Activated T-helper 2 cell treated with anti-CD3 and anti-CD28 coated beads, Interferon-gamma antibody, Interleukin-2, Interleukin-4, amounts not matched to agents 10 μg/mL and 5 μg/mL and 100 μg/mL, durations not matched to agents 14 hours and 24 hours and 36 hours (primary cell): ENCODE results near the gene TMEM50A. TPM values are rescaled to one million over a fixed set of nuclear protein-coding genes. Genes with fewer than 3 reads are reported as not detected.
"Not testable (repeated sequence)": the region's sequence is repeated elsewhere in the genome, so short reads cannot be mapped to it uniquely, and the experiment has no call there.

ENCODE experiments used
- DNase-seq: peaks from one replicate; pipeline ENCODE4 v3.0.0; 2021; ENCODE audit warnings: low spot score
- H3K27ac Mint-ChIP-seq: one replicate; pipeline ENCODE4 v1.8.0; 2021; ENCODE audit warnings: mixed read lengths
- H3K27me3 Mint-ChIP-seq: one replicate; pipeline ENCODE4 v1.8.0; 2021; ENCODE audit warnings: low read depth, mixed read lengths
- H3K36me3 Mint-ChIP-seq: one replicate; pipeline ENCODE4 v1.8.0; 2021; ENCODE audit warnings: low read depth, mixed read lengths
- H3K4me1 Mint-ChIP-seq: one replicate; pipeline ENCODE4 v1.8.0; 2021; ENCODE audit warnings: low read depth, mixed read lengths
- H3K4me3 Mint-ChIP-seq: one replicate; pipeline ENCODE4 v1.8.0; 2021; ENCODE audit warnings: low read depth, mild to moderate bottlenecking, moderate library complexity, mixed read lengths
- H3K9me3 Mint-ChIP-seq: one replicate; pipeline ENCODE4 v1.8.0; 2021; ENCODE audit warnings: mixed read lengths
- intact Hi-C: fragments of 100-400 bp; cut with micrococcal nuclease; formaldehyde crosslinking; loops from one replicate; pipeline ENCODE4 v1.15.1; 2023
- total RNA-seq: library from RNA; stranded (reverse); gene quantifications from 2 replicates; pipeline ENCODE4 v1.2.3, GENCODE V29; 2022

TMEM50A gene
- total RNA-seq, 1 donor from 2014 or later = 116 TPM

GRCh38 chr1:25371757-25372156, 33.6 kb downstream of the TMEM50A start:
- H3K36me3 Mint-ChIP-seq, H3K27me3 Mint-ChIP-seq, H3K4me3 Mint-ChIP-seq, intact Hi-C loops, H3K27ac Mint-ChIP-seq, DNase-seq, H3K4me1 Mint-ChIP-seq, H3K9me3 Mint-ChIP-seq: not testable (repeated sequence)

DNA sequence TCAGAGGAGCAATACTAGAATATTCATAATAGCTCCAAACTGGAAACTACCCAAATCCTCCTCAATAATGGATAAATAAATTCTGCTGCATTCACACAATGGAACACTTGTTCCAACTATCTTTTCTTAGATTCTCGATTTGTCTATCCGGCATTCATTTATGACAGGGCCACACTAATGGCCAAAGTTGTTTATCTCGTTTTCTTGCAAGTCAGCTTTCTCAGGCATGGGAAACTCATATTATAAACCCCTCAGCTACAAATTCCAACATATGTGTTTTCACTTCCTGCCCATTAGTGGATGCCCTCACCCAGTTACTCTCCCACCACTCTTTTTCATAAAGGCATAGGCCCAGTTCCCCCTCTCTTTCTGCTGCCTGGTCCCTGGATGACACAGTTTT, 40.2 kb downstream of the TMEM50A start:
- intact Hi-C loops, H3K36me3 Mint-ChIP-seq, H3K9me3 Mint-ChIP-seq, H3K27ac Mint-ChIP-seq, H3K4me1 Mint-ChIP-seq, DNase-seq, H3K4me3 Mint-ChIP-seq: not testable (repeated sequence)
- H3K27me3 Mint-ChIP-seq = peaks cover 14% of the 10 kb centered on the region

DNA sequence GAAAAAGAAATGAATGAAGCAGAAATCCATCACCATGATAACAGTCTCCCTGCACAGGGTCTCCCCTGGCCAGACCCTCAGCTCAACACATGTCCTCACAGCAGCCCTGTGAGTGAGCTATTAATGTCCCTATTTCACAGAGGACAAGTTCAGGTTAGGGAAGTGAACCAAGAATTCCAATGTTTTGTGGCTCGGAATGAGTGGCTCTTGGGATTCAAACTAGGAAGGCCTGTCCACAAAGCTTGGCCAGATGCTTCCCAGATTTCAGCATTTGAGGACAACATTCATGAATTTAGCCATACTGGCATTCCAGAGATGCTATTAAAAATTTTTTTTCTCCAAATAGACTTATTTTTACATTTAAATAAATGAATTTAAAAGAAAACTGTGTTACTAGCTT, 44.4 kb downstream of the TMEM50A start:
- H3K27me3 Mint-ChIP-seq = peaks cover 19% of the 10 kb centered on the region
- H3K4me1 Mint-ChIP-seq, H3K4me3 Mint-ChIP-seq, DNase-seq, H3K36me3 Mint-ChIP-seq, intact Hi-C loops, H3K9me3 Mint-ChIP-seq, H3K27ac Mint-ChIP-seq: not testable (repeated sequence)

DNA sequence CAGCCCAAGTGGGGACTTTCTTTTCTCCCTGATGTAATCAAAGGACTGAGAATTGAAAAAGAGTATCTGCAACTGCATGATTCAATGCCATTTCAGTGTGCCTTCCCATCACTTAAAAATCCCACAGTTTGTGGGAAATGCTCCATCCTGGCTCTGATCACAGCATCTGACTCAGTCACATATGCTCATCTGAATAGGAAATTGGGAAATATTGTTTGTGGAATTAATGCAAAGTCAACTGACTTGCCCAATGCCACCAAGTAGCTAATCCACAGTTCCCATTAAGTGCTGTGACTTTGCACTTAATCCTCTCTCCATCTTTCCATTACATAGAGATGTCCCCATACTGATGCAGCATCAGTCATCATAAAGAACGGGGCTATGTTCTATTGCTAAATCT, 45.0 kb downstream of the TMEM50A start:
- intact Hi-C loops, DNase-seq, H3K36me3 Mint-ChIP-seq, H3K4me3 Mint-ChIP-seq, H3K4me1 Mint-ChIP-seq, H3K9me3 Mint-ChIP-seq, H3K27ac Mint-ChIP-seq: not testable (repeated sequence)
- peaks cover 19% of the 10 kb centered on the region for H3K27me3 Mint-ChIP-seq

DNA sequence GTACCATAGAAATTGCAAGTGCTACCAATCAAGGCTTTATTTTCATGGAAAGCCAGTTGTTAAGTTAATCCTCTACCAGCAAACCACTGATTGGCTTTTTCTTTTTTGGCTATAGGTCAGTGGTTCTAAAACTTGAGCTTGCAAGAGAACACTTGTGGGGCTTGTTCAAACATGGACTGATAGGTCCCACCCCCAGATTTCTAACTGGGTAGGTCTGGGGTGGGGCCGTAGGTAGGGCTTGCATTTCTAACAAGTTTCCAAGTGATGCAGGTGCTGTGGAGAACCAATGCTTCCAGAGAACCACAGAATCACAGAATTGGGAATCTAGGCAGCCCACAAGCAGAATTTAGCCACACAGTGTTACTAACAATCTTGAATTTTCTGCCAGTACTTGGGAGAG, 45.7 kb downstream of the TMEM50A start:
- not testable (repeated sequence) for H3K4me1 Mint-ChIP-seq

GRCh38 chr1:25387096-25387495, 49.0 kb downstream of the TMEM50A start:
- H3K27me3 Mint-ChIP-seq = peaks cover 14% of the 10 kb centered on the region
- H3K4me1 Mint-ChIP-seq, intact Hi-C loops, H3K36me3 Mint-ChIP-seq, H3K27ac Mint-ChIP-seq, H3K4me3 Mint-ChIP-seq, H3K9me3 Mint-ChIP-seq, DNase-seq: not testable (repeated sequence)

More for the DNA sequence above, 45.7 kb downstream of the TMEM50A start:
- intact Hi-C loops, H3K27ac Mint-ChIP-seq, H3K4me3 Mint-ChIP-seq, H3K36me3 Mint-ChIP-seq, DNase-seq, H3K9me3 Mint-ChIP-seq: not testable (repeated sequence)
- H3K27me3 Mint-ChIP-seq = peaks cover 17% of the 10 kb centered on the region

DNA sequence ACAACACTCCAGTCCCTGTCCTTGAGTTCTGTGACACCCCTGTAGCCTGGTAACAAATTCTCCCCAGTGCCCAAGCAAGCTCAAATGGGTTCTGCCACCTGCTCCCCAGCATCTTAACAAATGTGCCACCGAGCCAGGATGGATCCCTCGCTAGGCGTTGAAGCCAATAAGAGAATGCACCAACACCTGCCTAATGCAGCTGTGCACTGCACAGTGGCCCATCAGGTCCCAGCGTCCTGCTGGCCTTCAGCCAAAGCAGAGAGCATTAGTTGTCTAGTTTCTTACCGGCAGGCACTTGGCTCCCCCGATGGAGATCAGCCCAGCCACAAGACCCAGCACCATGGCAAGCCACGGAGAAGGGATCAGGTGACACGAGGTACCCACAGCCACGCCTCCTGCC, 50.6 kb downstream of the TMEM50A start:
- H3K4me3 Mint-ChIP-seq, H3K27me3 Mint-ChIP-seq, H3K36me3 Mint-ChIP-seq, H3K9me3 Mint-ChIP-seq, DNase-seq, H3K27ac Mint-ChIP-seq, intact Hi-C loops, H3K4me1 Mint-ChIP-seq: not testable (repeated sequence)

GRCh38 chr1:25389721-25390120, 51.6 kb downstream of the TMEM50A start:
- intact Hi-C loops, H3K9me3 Mint-ChIP-seq, H3K4me1 Mint-ChIP-seq, H3K27ac Mint-ChIP-seq, H3K4me3 Mint-ChIP-seq, DNase-seq, H3K36me3 Mint-ChIP-seq: not testable (repeated sequence)
- H3K27me3 Mint-ChIP-seq = peaks cover 13% of the 10 kb centered on the region

DNA sequence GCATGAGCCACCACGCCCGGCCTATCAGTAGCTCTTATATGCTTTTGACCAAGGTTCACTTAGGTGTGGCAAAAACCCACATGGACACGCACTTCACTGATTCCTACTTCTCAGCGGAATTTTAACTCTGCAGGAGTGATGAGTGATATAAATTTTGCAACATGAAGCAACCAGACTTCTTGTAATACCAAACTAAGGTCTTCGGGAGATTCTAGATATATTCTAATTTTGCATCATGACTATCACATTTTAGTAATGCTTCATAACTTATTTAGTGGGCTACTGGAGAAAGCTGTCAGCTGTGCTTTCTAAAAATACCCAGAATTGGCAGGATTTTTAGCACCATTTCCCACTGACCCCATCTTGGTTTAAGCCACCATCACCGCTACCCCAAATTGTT, 54.7 kb downstream of the TMEM50A start:
- H3K4me1 Mint-ChIP-seq = no peaks in the 10 kb centered on the region
- no peak overlapping the region for H3K27ac Mint-ChIP-seq
- no peaks in the 10 kb centered on the region for H3K36me3 Mint-ChIP-seq
- intact Hi-C loops = no loop called here
- peaks cover 14% of the 10 kb centered on the region for H3K27me3 Mint-ChIP-seq
- no peak for DNase-seq
- no peaks in the 10 kb centered on the region for H3K9me3 Mint-ChIP-seq
- no peak overlapping the region for H3K4me3 Mint-ChIP-seq

DNA sequence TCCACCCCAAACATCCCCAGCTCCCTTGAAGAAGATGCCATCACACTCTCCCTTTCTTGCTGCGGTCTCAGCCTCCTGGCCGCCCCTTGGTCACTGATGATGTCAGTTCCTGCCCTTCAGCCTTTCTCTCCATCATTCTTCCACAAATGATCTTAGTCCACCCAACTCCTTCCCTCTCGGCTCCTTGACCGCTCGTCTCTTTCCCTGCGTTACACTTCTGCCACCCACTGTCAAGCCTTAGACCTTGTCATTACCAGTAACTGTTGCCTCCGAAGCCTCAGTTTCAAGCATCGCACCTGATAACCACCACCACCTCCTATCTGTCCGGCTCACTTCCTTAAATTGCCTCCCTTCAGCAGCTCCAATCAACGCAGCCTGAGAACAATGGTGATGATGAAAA, 59.4 kb downstream of the TMEM50A start:
- H3K36me3 Mint-ChIP-seq, DNase-seq, intact Hi-C loops, H3K27ac Mint-ChIP-seq, H3K4me1 Mint-ChIP-seq, H3K4me3 Mint-ChIP-seq, H3K9me3 Mint-ChIP-seq: not testable (repeated sequence)
- H3K27me3 Mint-ChIP-seq = peaks cover 25% of the 10 kb centered on the region

DNA sequence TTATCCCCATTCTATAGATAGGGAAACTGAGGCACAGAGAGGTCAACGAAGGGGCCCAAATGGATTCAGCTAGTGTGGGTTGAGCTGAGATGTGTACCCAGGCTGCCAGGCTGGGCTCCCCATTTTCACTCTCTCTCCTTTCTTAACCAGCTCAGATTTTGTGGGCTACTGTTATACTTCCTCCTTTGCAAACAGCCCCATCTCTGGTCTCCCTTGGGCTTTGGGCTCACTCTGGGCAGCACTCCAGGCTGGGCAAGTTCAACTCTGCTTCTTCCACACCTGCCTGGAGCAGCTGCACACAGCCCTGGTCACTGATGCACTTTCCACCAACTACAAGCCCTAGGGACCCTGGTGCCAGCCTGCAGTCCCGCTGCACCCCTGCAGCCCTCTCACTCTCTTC, 59.9 kb downstream of the TMEM50A start:
- DNase-seq, H3K9me3 Mint-ChIP-seq, H3K27ac Mint-ChIP-seq, H3K36me3 Mint-ChIP-seq, H3K4me3 Mint-ChIP-seq, intact Hi-C loops, H3K4me1 Mint-ChIP-seq: not testable (repeated sequence)
- H3K27me3 Mint-ChIP-seq = peaks cover 30% of the 10 kb centered on the region

DNA sequence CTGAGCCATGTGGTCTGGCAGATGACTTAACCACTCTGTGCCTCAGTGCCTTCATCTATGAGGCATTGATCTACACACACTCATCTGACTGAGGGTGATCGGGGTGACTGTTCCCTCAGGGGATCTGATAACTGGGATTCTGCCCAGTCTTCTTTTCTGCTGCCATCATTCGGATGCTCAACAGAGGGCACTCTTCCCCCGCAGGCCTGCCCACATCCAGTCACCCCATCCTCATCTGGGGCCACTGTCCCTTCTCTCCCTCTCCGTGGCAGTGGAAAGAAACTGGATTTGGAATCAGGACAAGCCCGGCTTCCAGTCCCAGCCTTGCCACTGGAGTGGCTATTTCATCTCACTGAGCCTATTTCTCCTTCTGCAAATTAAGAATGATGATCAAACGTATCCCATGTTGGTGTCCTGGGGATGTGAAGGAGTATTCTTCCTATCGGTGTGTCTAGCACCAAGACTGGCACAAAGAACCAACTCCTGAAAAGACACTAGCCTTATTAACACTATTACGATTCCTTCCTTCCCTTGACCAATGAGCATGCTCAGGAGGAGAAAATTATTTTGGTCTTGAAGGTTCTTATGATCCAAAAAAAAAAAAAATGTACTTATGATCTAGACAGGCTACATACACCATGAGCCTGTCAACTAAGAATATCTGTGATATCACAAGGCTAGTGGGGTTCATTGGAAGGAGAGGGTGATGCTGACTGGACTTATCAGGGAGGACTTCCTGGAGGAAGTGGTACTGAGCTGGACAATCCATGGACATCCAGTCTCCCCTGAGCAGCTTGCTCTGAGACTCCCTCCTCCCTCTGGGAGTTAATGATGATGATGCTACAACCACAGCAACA, 65.0 kb downstream of the TMEM50A start:
- H3K9me3 Mint-ChIP-seq, DNase-seq, H3K4me3 Mint-ChIP-seq, H3K27ac Mint-ChIP-seq, intact Hi-C loops, H3K4me1 Mint-ChIP-seq, H3K36me3 Mint-ChIP-seq: not testable (repeated sequence)
- H3K27me3 Mint-ChIP-seq = peaks cover 19% of the 10 kb centered on the region

DNA sequence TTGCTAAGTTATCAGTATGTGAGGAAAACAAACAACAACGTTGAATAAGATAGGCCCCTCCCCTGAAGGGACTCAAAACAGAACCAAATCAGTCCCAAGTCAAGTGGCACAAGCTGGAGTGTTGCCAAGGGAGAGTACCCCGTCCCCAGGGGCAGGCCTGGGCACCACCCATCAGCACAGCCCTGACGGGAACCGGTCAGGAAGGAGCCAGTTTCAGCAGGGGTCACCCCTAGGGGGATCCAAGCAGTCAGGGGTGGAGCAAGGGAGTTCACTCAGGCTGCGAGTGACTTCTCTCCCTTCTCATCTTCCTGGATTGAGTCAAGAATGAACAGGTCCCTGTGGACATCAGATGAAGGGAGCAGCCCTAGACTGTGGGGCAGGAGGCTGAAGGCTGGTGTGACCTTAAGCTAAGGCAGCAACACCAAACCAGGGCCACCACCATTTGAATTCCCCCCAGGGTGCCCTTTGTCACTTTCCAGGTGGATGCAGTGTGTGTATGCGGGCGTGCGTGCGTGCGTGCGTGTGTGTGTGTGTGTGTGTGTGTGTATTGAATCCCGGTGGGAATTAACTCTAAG, 67.7 kb downstream of the TMEM50A start:
- not testable (repeated sequence) for DNase-seq, H3K27ac Mint-ChIP-seq, H3K4me1 Mint-ChIP-seq, H3K9me3 Mint-ChIP-seq, H3K4me3 Mint-ChIP-seq, H3K36me3 Mint-ChIP-seq
- H3K27me3 Mint-ChIP-seq = peaks cover 12% of the 10 kb centered on the region
- intact Hi-C loops = loop anchor here (5.0 kb wide), 1 partner anchor 116 kb away; no protein-coding TSS in a partner anchor
